Measurements from ENCODE around the gene ENPP6. TPM values are rescaled to one million over a fixed set of nuclear protein-coding genes. Genes with fewer than 3 reads are reported as not detected.

ENPP6 gene
- total RNA-seq, 1 experiment from 2014 or later, result not detected

GRCh38 chr4:184200296-184200695 is 17.4 kb downstream of the ENPP6 start:
- ChIA-PET POLR2A (ENCODE audit: unreplicated experiment) (no interaction called here), CTCF (no interaction called here)
- intact Hi-C loops (cut with micrococcal nuclease), result no loop called here
- Histone ChIP-seq H3K9me3 (ENCODE audit: low read length) (no peaks in the 10 kb centered on the region), H3K27me3 (ENCODE audit: low read length) (no peaks in the 10 kb centered on the region), H3K27ac (ENCODE audit: low read length) (no peak overlapping the region), H3K4me2 (ENCODE audit: low read length) (no peak overlapping the region), H4K20me1 (ENCODE audit: low read length) (no peaks in the 10 kb centered on the region), H3K79me2 (ENCODE audit: low read length) (no peaks in the 10 kb centered on the region), H3K9me2 (replicated peaks; ENCODE audit: low read length) (no peaks in the 10 kb centered on the region), H3K4me1 (ENCODE audit: insufficient read depth, low read length) (no peaks in the 10 kb centered on the region), H3K9ac (ENCODE audit: low read length) (no peak overlapping the region), H3F3A (ENCODE audit: low read length, unreplicated experiment) (no peaks in the 10 kb centered on the region), H3K36me3 (ENCODE audit: low read depth, low read length) (no peaks in the 10 kb centered on the region), H2AFZ (ENCODE audit: low read length) (no peak overlapping the region), H3K4me3 (ENCODE audit: low read length) (no peak overlapping the region)
- BruUV-seq (replicated peaks), result no TSS peak
- no peak for ATAC-seq
- TF ChIP-seq EZH2phosphoT487 (IDR thresholded peaks at IDR 0.05; ENCODE audit: borderline replicate concordance, low read length), result no peak
- TF ChIP-seq EZH2 (IDR thresholded peaks at IDR 0.05; ENCODE audit: low read length, unreplicated experiment), result no peak
- no peak for TF ChIP-seq CTCF (conservative IDR thresholded peaks at IDR 0.05; ENCODE audit: low read depth, low read length)
- DNase-seq, result no peak

GRCh38 chr4:184199780-184200179 is 17.9 kb downstream of the ENPP6 start:
- no TSS peak for BruUV-seq (replicated peaks)
- Histone ChIP-seq H3K9ac (ENCODE audit: low read length) (no peak overlapping the region), H3K4me3 (ENCODE audit: low read length) (no peak overlapping the region), H3K79me2 (ENCODE audit: low read length) (no peaks in the 10 kb centered on the region), H3K4me1 (ENCODE audit: insufficient read depth, low read length) (no peaks in the 10 kb centered on the region), H3K4me2 (ENCODE audit: low read length) (no peak overlapping the region), H3K36me3 (ENCODE audit: low read depth, low read length) (no peaks in the 10 kb centered on the region), H3K27me3 (ENCODE audit: low read length) (no peaks in the 10 kb centered on the region), H3F3A (ENCODE audit: low read length, unreplicated experiment) (no peaks in the 10 kb centered on the region), H3K27ac (ENCODE audit: low read length) (no peak overlapping the region), H3K9me2 (replicated peaks; ENCODE audit: low read length) (no peaks in the 10 kb centered on the region), H3K9me3 (ENCODE audit: low read length) (no peaks in the 10 kb centered on the region), H2AFZ (ENCODE audit: low read length) (no peak overlapping the region), H4K20me1 (ENCODE audit: low read length) (no peaks in the 10 kb centered on the region)
- DNase-seq, result no peak
- ATAC-seq, result no peak
- ChIA-PET CTCF (no interaction called here), POLR2A (ENCODE audit: unreplicated experiment) (no interaction called here)
- TF ChIP-seq EZH2 (IDR thresholded peaks at IDR 0.05; ENCODE audit: low read length, unreplicated experiment), result no peak
- no peak for TF ChIP-seq EZH2phosphoT487 (IDR thresholded peaks at IDR 0.05; ENCODE audit: borderline replicate concordance, low read length)
- TF ChIP-seq CTCF (conservative IDR thresholded peaks at IDR 0.05; ENCODE audit: low read depth, low read length), result no peak
- intact Hi-C loops (cut with micrococcal nuclease), result no loop called here

- Histone ChIP-seq H3K9me2 (replicated peaks; ENCODE audit: low read length) (no peaks in the 10 kb centered on the region), H3K9ac (ENCODE audit: low read length) (no peak overlapping the region), H3K79me2 (ENCODE audit: low read length) (no peaks in the 10 kb centered on the region), H2AFZ (ENCODE audit: low read length) (no peak overlapping the region), H4K20me1 (ENCODE audit: low read length) (no peaks in the 10 kb centered on the region), H3K4me3 (ENCODE audit: low read length) (no peak overlapping the region), H3K27ac (ENCODE audit: low read length) (no peak overlapping the region), H3K9me3 (ENCODE audit: low read length) (no peaks in the 10 kb centered on the region), H3F3A (ENCODE audit: low read length, unreplicated experiment) (no peaks in the 10 kb centered on the region), H3K4me1 (ENCODE audit: insufficient read depth, low read length) (no peaks in the 10 kb centered on the region), H3K27me3 (ENCODE audit: low read length) (no peaks in the 10 kb centered on the region), H3K4me2 (ENCODE audit: low read length) (no peak overlapping the region), H3K36me3 (ENCODE audit: low read depth, low read length) (no peaks in the 10 kb centered on the region)
- no peak for ATAC-seq
- TF ChIP-seq EZH2phosphoT487 (IDR thresholded peaks at IDR 0.05; ENCODE audit: borderline replicate concordance, low read length) (no peak), EZH2 (IDR thresholded peaks at IDR 0.05; ENCODE audit: low read length, unreplicated experiment) (no peak)
- ChIA-PET POLR2A (ENCODE audit: unreplicated experiment) (no interaction called here), CTCF (no interaction called here)
- no peak for DNase-seq
- intact Hi-C loops (cut with micrococcal nuclease), result no loop called here
- no TSS peak for BruUV-seq (replicated peaks)
Measured at GRCh38 chr4:184198190-184198589, 19.5 kb downstream of the ENPP6 start.

All from PC-3 (cell line).